Right renal pelvis (tissue), 4 donors: ENCODE data around the gene ULK4. TPM values are rescaled to one million over a fixed set of nuclear protein-coding genes. Genes with fewer than 3 reads are reported as not detected.
"Not testable (repeated sequence)": the region's sequence is repeated elsewhere in the genome, so short reads cannot be mapped to it uniquely, and the experiment has no call there.

Experiments
- DNase-seq, 4 donors: peaks; one replicate each; pipeline ENCODE4 v3.0.0-alpha.2; 2013; ENCODE audit warnings: low read depth in 4 of 4, low spot score in 3 of 4, missing footprints in 1 of 4
- polyA plus RNA-seq, 4 donors: library from polyadenylated mRNA; unstranded; fragments of 120-200 nt; gene quantifications; one replicate each; pipeline ENCODE4 v1.2.1, GENCODE V29; 2013; ENCODE audit not compliant: insufficient read length in 4 of 4

Gene ULK4
- polyA plus RNA-seq, 4 donors = 4.2 to 6.1 (median 4.6) TPM

DNA sequence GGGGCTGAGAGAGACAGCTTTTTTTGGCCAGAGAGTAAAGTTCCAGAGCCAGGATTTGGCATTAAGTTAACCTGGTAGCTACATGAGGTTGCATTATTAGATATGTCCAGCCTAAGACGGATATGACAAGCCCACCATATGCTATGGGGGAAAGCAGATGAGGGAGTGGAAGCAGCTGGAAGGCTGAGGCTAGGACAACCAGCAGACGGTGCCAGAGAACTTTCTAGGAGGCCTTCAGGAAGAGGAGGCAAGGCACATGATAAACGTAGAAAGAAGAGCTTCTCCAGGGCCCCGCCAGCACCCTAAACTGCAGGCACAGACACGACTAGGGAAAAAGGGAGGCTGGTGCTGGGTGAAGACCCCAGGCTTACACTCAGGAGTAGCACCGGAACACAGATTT lies 675.6 kb downstream of the ULK4 start:
- DNase-seq = no peak

DNA sequence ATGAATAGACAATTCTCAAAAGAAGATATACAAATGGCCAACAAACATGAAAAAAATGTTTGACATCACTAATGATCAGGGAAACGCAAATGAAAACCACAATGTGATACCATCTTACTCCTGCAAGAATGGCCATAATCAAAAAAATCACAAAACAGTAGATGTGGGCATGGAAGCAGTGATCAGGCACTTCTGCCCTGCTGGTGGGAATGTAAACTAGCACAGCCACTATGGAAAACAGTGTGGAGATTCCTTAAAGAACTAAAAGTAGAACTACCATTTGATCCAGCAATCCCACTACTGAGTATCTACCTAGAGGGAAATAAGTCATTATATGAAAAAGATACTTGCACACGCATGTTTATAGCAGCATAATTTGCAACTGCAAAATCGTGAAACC lies 677.0 kb downstream of the ULK4 start:
- not testable (repeated sequence) for DNase-seq

DNA sequence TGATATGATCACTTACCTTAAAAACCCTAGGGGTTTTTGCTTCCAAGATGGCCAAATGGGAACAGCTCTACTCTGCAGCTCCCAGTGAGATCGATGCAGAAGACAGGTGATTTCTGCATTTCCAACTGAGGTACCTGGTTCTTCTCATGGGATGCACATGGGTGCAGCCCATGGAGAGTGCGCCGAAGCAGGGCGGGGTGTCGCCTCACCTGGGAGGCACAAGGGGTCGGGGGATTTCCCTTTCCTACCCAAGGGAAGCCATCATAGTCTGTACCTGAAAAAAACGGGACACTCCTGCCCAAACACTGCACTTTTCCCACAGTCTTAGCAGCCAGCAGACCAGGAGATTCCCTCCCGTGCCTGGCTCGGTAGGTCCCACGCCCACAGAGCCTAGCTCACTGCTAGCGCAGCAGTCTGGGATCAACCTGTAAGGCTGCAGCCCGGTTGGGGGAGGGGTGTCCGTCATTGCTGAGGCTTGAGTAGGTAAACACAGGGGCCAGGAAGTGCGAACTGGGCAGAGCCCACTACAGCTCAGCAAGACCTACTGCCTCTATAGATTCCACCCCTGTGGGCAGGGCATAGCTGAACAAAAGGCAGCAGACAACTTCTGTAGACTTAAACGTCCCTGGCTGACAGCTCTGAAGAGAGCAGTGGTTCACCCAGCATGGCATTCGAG lies 684.0 kb downstream of the ULK4 start:
- DNase-seq = no peak

DNA sequence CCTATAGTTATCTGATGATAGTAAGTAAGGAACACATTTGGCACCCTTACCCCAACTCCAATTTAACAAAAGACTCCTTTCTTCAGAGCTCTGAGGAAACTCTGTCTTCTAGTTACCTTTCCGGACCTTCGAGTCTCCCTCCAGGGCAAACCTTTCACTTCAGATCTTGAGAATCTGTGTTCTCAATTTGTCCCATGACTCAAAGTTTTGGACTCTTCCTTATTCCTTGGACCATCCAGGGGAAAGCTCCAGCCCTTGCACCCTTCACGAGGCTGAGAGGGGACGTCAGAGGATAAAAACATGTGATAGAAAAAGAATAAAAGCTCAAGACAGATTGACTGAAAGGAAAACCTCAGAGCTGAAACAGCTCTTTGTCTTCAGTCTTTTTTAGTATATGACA lies 685.7 kb downstream of the ULK4 start:
- DNase-seq = no peak

DNA sequence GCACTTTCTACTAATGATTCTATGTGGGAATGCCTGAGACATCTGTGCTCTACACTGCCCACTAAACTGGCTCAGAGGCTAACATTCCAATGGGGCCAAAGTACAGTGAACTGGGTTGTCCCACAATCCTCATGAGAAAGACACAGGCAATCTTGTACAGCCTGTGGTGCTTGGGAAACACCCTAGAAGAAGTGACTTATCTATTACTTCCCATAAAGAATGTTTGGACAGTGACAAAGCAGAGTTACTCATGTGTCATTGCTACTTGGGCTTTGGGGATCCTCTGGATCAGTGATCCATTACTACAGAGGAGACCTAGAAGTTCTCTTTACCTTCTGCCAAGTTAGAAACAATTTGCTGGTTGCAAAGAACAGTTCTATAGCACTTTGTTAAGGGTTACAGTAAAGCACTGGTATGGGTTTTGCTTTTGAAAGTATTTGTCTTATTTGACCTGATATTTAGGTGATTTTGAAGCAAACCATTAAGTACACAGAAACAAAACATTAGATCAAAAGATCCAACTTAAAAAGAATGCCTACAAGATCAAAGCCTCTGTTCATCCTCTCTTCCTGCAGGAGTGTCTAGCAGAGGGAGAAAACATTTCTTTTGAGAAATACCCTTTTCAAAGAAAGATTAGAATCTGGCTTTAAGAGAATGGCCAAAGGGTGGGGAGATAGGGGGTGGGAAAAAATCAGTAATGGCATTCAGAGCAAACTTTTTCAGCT lies 686.8 kb downstream of the ULK4 start:
- DNase-seq = no peak

DNA sequence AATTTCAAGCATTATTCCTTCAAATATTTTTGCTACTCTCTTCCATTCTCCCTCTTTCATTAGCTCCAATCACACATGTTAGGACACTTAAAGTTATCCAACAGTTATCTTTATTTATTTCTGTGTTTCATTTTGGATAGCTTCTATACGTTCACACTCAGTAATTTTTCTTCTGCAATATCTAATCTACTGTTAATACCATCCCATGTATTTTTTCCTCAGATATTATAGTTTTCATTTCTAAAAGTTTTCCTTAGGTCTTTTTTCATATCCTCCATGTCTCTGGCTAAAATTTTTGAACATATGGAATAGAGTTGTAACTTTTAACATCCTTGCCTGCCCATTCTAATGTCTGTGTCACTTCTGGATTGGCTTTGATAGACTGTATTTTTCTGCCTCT lies 689.2 kb downstream of the ULK4 start:
- no peak for DNase-seq

DNA sequence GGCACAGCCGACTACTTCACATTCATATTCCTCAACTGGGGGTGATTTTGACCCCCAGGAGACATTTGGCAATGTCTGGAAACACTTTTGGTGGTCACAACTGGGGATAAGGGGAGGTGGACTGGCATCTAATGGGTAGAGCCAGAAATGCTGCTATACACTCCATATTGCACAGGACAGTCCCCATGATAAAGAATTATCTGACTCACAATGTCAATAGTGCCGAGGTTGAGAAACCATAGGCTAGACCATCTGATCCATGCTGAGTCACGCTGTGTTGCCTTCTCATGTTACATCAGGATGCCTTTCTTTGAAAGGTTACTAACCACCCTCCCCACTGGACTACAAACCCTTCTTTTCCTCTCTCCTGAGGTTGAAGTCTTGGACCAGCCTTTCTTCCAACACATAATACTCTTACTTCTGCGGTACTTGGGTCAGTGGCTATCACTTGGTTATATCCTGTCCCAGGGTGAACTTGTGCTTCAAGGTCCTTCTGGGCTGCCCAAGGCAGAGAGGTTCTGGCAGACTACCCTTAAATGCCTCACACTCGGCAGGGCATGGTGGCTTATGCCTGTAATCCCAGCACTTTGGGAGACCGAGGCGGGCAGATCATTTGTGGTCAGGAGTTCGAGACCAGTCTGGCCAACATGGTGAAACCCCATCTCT lies 693.8 kb downstream of the ULK4 start:
- DNase-seq = no peak

DNA sequence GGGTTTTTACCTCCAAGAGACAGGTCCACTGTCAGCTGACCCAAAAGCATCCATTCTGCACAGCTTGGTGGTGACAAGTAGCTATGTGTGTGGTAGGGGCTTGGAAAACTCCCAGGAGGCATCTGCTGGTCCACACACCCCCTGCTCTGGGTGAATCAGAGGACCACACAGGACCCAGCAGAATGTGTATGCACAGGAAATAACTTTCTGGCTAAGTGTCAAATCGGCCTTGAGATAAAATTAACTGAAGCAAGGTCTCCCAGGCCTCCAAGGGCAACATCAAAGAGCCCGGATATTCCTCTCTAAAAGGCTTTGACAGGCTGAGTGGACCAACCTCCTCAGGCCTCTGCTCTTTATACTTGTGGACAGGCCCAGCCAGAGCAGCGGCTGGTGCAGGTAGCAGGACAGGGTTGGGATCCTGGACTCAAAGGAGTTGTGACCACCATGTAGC lies 696.1 kb downstream of the ULK4 start:
- no peak for DNase-seq

DNA sequence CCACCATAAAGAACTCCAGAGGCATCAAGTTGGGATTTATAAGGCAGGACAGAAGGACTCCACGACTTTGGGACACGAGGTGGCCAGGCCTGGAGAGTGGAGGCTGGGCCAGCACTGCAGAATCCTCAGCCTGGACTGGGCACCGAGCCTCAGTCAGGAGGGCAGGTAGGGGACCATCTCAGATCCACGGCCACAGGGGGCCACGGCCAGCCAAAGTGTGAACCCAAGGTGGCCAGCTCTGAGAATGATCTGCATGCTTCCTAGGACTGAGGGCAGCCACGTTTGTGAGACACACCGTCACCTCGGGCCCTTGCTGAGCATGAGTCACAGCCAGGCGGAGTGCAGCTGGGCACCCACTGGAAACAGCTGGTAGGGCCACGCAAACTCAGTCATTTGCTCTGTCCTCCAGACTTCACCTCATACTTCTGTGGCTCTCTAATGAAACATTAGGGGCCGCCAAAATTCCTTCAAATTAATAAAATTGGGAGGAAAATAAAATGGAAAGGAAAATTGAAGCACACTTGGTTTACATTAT lies 696.8 kb downstream of the ULK4 start:
- DNase-seq = no peak

DNA sequence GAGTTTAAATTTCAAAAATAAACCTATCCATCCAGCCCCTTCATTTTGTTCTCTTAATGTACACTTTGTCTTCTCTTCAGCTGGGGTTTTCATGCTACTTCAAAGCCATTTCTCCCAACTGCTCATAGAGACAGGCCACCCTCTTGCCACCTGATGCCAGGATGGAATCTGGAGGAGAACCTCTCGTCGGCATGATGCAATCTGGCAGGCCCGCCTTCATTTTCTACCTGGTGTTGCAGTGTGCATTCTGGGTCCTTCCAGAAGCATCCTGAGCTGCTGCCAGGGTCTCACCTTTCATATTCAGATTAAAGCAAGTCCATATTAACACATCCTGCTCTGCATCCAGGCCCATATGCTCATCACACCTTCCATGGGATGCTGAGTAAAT lies 701.8 kb downstream of the ULK4 start:
- DNase-seq = no peak

DNA sequence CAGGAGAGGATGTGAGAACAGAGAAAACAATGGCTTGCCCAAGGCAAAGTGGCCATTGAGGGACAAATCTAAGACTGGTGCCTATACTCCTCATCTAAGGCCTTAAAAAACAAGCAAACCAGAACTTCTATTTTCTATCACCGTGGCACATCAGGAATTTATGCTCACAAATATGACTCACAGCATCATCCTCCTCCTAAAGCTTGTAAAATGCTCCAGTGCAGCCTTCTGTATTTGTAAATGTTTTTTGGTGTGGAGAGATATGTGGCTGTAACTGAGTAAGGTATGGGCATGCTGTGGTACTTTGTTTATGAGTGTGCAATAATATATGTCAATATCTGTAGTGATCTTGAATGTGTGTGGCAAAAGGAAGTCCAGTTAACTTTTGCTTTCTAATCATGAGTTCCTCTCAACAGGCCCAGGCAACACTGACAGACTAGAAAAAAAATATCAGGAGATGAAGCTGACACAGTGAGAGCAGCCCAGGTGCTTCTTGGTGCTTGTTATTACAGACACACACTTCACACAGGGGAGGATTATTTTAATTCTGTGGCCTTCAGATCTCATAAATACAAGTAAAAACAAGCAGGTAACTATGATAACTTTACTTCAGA lies 702.3 kb downstream of the ULK4 start:
- no peak for DNase-seq

DNA sequence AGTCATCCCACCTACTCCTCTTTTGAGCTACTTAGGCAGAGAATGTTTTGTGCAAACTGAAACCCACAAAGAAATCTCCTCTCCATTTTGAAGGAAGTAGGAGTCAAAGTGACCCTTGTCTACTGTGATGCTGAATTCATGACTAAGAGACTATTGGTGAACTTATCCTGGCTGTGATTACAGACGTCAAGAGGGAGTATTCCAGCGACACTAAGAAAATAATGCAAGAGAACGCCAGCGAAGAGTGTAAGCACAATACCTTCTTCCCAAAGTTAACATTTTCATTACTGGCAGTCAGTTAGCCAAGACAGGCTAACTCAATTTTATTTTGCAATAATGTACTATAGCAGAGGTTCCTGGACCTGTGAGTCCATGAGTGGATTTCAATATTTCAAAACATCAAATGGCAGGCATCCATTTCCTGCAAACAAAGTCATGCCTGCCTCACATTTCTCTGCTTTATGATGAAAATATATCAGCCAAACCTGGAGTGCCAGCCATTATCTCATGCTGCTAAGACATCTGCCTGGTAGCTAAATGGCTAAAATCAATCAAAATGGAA lies 703.6 kb downstream of the ULK4 start:
- DNase-seq = no peak

DNA sequence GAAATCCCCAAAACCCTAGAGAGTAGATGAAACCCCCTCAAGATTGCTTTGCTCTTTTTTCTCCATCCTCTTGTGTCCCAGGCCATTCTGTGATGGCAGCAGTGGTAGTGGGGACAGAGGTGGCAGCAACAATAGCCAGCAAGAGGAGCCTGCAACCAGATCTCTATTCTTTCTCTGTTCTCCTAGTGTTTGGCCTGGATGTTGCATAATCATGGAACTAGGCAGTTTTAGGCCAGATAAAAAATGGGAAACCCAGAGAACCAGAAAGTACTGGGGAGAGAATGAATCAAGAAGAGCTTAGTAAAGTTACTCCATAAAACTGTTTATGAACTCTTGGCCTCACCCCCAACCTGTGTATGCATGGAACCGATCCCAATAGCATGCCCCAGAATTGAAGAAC lies 710.3 kb downstream of the ULK4 start:
- DNase-seq = no peak

DNA sequence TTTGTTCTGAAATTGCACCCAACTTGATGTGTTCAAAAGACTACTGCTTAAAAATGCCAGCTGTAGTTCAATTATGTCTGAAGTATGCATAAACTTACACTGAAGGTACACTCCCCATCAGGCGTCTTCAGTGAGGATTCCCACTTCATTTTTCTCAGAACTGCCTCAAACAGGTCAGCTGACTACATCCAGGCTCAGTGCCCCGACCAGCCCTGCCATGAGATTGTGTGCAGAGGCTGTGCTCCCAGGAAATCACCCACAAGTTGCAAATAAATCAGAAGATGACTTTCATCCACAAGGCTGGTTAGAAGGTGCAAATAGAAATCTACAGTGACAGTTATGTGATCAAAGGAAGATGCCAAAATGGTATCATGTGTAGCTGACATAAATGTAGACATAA lies 711.1 kb downstream of the ULK4 start:
- DNase-seq = no peak

DNA sequence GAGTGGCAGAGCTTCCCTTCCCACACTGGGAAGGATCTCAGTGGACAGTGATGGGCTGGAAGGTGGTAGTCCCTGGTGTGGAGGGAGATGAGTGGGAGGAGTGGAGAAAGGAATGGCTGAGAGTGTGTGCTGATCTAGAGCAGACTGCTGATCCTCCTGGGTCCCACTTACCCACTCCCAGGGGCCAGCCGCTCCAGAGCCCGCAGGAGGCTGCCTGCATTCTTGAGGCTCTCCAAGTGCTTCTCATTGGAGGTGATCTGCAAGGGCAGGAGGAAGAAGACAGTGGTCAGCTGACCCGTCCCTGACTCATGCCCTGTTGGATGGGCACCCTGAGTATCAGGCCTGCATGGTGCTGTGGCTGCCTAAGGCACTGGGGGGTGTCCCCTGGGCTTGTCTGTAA lies 712.6 kb downstream of the ULK4 start:
- DNase-seq = no peak

DNA sequence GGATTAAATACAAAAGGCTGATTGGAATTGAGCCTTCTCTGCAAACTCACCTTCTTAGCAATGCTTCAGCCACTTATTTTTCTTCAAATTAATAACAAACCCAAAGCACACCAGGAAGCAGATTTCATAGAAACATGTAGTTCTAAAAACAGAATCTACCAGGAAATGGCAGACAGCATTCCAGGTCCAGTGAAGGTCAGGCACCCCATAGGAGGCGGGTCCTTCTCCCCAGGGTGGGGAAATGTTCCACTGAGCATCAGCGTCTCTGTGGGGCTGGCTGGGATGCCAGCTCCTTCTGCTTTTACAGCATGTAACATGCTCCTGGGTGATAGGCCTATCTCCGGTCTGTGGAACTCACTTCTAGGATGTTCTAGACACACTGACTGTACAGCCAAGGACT lies 713.4 kb downstream of the ULK4 start:
- DNase-seq = no peak

DNA sequence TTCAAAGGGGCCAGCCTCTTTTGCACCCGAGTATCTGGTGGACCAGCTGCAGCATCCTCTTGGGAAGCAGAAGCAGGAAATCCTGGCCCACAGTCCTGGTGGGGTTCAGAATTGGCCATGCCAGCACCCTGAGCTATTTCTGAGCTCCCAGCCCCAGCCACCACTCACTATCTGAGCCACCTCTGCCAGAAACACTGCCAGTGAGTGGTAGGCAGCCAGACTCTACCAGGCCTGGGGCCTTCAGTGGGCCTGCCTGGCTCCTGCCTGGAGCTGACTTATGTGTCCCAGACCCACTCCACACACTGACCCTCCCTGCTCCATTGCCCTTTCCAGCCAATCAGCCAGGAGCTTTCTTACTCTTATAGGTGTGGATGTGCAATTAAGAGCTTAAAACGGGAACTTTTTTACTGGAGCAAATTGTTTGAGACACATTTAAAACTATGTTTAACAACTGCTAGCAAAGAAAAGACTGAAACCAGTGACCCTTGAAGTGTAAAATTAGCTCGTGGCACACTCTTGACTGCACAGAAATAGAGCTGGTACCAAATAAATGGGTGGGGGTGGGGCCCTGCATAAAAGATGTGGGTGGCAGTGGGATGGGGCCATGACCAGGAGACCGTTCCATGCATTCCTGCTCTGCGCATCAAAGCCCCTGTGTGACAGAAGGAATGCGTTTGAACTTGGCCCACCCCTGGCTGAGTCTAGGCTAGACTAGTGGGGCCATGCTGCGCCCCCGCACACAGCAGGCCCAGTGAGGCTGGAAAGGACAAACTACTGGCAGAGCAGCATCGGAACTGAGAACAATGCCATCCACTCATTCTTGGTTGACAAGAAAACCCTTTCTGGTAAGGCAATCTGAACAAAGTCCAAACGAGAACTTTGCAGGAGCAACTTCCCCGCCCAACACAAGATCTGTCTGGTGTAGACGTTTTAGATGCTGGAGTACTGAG lies 714.6 kb downstream of the ULK4 start:
- peak in 1 of 4 donors; percentile 16 for DNase-seq

DNA sequence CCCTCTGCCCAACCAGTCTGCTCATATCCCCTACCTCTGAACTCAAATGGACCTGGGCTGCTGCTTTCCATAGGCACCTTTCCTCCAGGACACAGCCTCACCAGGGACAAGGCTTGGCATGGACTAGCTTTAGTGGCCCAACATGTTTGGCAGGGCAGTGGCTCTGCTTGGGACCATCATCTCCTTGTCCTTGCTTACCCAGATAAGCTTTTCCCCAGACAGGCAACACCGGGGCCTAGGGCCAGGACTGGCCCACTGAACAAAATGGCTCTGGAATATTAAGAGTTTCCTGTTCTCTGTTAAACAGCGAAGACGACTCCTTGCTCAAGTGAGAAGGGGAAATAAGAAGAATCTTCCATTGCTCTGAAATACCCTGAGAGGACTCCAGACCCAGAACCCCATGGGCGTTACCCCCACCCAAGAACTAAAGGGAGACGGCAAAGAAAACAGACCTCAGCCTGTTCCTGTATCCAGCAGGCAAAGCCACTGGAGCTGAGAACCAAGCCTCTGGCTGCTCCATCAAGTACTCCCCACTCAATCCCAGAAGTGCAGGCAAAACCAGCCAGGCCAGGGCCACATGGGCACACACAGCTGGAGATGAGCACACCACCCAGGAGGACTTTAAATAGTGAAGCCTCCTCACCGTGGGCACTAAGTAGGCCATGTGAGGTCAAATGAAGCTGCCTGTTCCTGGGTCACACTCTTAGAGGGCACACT lies 717.1 kb downstream of the ULK4 start:
- DNase-seq = no peak

DNA sequence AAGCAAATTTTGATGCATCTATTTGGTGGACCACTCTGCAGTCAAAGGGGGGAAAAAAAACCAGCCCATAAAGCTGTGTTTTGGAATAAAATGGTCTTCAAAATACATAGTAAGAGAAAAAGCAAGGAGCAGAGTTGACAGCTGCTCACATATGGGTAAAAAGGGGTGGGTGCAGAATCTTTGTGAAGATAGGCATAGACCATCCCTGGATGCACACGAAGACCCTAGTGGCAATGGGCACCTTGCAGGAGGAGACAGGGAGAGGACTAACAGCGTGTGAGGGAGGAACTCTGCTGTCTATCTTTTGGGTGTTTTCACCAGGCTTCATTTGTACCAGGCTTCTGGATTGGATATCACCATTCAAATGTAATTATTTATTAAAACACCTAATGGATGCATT lies 718.7 kb downstream of the ULK4 start:
- DNase-seq = no peak
